T follicular helper cell (primary cell): Measurements from ENCODE around the gene ALDH2.
"Not testable (repeated sequence)": the region's sequence is repeated elsewhere in the genome, so short reads cannot be mapped to it uniquely, and the experiment has no call there.

Experiments used
- DNase-seq: peaks from one replicate; pipeline ENCODE4 v3.0.0-alpha.2; 2020; ENCODE audit warnings: low read depth

The ALDH2 gene

GRCh38 chr12:111759271-111759670 is 7.5 kb upstream of the ALDH2 start:
- DNase-seq = no peak

- no peak for DNase-seq
Measured at GRCh38 chr12:111759991-111760390, 6.7 kb upstream of the ALDH2 start.

GRCh38 chr12:111761099-111761498 is 5.6 kb upstream of the ALDH2 start:
- DNase-seq = no peak

DNA sequence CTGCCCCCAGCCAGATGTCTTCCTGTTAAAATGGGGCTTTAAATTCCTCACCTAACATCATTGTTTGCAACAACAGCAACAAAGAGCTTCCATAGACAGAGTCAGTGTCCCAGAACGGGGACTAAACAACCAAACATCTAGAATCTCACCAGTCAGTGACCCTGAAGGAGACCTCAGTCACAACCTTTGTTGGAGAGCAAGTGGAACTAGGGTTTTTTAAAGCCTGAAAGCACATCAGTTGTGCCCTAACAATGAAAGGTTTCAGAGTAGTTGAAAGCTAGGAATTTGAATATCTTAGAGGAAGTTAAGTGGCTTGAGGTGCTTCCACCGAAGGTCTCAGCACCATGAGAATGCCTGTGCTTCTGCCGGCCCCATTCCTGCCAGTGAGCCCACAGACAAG is 5.0 kb upstream of the ALDH2 start:
- no peak for DNase-seq

- not testable (repeated sequence) for DNase-seq
Measured at GRCh38 chr12:111763552-111763951, 3.2 kb upstream of the ALDH2 start.

GRCh38 chr12:111764120-111764821 is 2.5 kb upstream of the ALDH2 start:
- DNase-seq = no peak

GRCh38 chr12:111767362-111768158 is 827 bp downstream of the ALDH2 start:
- DNase-seq = no peak

- no peak for DNase-seq
Measured at GRCh38 chr12:111768159-111768895, 1.6 kb downstream of the ALDH2 start.

- DNase-seq = no peak
Measured at GRCh38 chr12:111769599-111769998, 2.9 kb downstream of the ALDH2 start.

- no peak for DNase-seq
Measured at GRCh38 chr12:111773801-111774551, 7.2 kb downstream of the ALDH2 start.

DNA sequence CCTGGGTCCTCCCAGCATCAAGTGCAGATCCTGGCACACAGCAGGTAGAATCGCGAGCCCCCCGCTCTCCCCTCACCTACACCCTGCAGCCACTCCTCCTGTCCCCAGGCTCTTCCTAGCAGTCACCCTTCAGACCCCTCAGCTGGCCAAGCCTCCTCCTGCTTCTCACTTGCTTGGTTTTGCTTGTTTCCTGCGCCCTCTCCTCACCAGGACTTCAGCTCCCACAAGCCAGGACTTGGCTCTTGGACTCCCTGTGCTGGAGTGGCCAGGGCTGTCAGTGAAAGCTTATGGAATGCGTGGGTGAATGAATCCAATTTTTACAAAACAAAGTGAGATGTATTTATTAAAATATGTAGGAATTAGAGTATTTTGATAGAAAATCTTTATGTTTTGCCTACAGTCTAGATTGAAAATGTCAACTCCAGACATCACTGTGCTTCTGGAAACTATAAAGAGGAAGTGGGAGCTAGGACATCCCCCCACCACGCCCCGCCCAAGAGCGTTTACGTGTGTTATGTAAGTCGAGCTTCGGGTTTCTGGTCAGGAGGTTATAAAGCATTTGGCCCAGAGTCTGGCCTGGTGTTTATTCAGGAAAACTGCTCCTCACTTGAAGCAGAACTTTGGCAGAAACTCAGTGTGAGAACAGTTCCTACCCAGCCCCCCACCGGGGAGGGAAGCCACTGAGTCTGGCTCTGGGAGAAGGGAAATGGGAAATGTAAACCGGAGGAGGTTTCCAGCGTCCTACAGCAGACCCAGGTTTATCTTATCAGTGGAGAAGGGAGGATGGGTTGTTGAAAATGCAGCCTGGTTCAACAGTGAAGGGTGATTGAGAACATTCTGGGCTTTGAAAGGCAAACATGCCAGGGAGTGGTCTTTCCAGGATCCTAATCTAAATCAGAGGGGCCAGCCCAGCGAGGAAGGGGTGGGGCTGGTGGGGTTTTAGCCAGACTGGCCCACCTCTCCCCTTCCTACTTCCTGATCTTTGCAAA is 8.8 kb downstream of the ALDH2 start:
- no peak for DNase-seq

DNA sequence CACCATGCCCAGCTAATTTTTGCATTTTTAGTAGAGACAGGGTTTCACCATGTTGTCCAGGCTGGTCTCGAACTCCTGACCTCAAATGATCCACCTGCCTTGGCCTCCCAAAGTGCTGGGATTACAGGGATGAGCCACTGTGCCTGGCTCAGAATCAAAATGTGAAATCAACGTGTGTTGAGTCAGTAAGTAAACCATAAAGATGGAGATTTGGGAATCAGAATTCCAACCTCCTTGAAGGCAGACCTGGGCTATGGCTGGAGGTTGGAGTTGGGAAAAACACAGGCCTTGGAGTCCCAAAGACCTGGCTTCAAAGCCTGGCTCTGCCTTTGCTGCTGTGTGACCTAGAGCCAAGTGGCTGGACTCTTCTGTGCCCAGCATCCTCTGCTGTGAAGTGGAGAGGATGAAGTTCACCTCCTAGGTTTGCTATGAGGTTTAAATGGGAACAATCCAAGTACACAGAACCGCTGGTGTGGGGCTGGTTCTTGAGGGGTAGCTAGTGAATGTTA is 10.2 kb downstream of the ALDH2 start:
- no peak for DNase-seq

GRCh38 chr12:111777345-111778045 is 10.8 kb downstream of the ALDH2 start:
- no peak for DNase-seq

- no peak for DNase-seq
Measured at GRCh38 chr12:111780166-111780565, 13.4 kb downstream of the ALDH2 start.

DNA sequence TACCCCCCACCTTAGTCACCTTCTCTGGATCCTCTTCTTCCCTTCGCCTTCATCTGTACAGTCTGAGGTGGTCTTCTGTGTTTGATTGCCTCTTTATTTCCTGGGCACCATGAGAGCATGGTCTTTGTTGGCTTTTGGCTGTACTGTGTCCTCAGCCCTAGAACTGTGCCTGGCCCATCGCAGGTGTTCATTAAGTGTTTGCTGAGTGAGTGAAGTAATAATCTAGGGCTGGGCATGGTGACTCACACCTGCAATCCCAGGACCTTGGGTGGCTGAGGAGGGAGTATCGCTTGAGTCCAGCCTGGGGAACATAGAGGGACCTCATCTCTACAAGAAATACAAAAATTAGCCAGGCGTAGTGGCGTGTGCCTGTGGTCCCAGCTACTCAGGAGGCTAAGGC is 13.9 kb downstream of the ALDH2 start:
- DNase-seq = no peak

DNA sequence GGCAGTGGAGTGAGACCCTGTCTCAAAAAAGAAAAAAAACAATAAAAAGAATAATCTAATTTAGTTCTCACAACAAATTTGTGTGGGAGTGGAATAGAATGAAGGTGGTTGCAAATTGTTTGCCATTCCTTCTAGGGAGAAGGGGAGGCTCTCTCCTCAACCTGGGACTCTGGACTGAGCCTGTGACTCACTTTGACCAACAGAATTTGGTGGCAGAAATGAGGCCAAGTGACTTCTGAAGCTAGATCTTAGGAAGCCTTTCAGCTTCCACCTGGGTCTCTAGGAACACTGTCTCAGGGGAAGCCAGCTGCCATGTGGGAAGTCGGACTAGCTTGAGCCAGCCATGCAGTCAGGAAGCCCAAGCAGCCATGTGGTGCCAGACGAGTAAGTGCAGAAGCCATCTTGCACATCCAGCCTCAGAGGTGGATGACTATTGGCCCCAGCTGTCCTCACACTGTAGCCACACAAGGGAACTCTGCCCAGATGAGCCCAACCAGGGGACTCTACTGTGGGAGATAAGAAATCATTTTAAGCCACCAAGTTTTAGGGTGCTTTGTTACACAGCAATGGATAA is 14.4 kb downstream of the ALDH2 start:
- DNase-seq = no peak

DNA sequence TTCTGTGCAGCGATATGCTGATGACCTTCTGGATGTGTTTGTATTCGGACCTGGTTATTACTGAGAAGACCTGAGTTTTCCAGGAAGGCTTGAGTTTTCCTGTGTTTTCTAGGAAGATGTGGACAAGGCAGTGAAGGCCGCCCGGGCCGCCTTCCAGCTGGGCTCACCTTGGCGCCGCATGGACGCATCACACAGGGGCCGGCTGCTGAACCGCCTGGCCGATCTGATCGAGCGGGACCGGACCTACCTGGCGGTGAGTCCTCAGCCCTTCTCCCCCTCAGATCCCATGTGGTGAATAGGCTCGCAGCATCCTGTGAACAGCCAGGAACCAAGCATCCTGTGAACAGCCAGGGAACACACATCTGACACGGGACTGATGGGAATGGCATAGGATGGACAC is 16.3 kb downstream of the ALDH2 start:
- no peak for DNase-seq

GRCh38 chr12:111784953-111785352 is 18.2 kb downstream of the ALDH2 start:
- DNase-seq = no peak

DNA sequence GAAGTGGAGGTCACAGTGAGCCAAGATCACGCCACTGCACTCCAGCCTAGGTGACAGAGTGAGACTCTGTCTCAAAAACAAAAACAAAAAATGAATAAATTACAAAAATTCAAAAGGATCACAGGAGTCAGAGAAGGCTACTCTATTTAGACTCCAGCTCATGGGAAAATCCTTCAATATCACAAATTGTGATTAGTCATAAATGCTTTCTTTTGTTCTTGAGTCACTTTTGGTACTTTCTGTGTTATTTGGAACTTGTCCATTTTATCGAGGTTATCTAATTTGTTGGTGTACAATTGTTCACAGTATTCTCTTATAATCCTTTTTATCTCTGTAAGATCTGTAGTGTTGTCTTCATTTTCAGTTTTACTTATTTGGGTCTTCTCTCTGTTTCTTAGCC is 18.9 kb downstream of the ALDH2 start:
- no peak for DNase-seq
